Mammary epithelial cell (primary cell): ENCODE measurements around the gene DOCK2.

Source experiments
- EZH2 ChIP-seq: IDR thresholded peaks from 2 replicates; pipeline ENCODE4 v1.6.1; 2012; ENCODE audit warnings: low read length, inconsistent platforms, borderline replicate concordance
- TF ChIP-seq, protein P1 (sequence below), 2 donors: IDR thresholded peaks in 1 of 2; conservative IDR thresholded peaks in 1 of 2; 2 replicates each; pipeline ENCODE4 v1.5.1; 2011 to 2012; ENCODE audit warnings: inconsistent platforms in 2 of 2, low read length in 2 of 2, mild to moderate bottlenecking in 2 of 2, control low read depth in 1 of 2, low read depth in 1 of 2; ENCODE audit not compliant: insufficient read depth in 1 of 2; ENCODE audit errors: extremely low read depth in 1 of 2

DNA sequence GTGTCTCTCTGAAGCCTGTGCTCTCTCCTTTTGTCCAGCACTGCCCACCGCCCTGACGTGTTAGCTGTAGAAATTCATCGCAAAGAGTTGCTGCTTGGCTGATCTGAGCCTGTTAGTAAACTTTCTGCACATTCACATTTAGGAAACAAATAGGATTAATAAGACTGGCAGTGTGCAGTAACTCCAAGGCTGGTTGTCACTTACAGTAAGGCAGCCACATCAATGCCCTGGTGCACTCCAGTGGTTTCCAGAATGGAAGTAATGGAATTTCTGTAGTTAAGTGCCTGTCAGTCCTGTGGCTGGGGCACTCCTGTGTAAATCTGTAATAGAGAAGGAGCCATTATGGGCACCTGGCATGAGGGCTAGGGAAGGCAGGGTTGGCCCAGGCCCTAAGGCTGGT is 70.6 kb downstream of the DOCK2 start:
- TF ChIP-seq, protein P1, sequence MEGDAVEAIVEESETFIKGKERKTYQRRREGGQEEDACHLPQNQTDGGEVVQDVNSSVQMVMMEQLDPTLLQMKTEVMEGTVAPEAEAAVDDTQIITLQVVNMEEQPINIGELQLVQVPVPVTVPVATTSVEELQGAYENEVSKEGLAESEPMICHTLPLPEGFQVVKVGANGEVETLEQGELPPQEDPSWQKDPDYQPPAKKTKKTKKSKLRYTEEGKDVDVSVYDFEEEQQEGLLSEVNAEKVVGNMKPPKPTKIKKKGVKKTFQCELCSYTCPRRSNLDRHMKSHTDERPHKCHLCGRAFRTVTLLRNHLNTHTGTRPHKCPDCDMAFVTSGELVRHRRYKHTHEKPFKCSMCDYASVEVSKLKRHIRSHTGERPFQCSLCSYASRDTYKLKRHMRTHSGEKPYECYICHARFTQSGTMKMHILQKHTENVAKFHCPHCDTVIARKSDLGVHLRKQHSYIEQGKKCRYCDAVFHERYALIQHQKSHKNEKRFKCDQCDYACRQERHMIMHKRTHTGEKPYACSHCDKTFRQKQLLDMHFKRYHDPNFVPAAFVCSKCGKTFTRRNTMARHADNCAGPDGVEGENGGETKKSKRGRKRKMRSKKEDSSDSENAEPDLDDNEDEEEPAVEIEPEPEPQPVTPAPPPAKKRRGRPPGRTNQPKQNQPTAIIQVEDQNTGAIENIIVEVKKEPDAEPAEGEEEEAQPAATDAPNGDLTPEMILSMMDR (conservative IDR thresholded peaks at IDR 0.05 in 1 of 2, IDR thresholded peaks at IDR 0.05 in 1 of 2; ENCODE audit: extremely low read depth in 1 of 2, insufficient read depth in 1 of 2, low read depth in 1 of 2, low read length in 2 of 2), result no peak
- TF ChIP-seq EZH2, result no peak
